Femur (tissue), 1 donor: ENCODE measurements around the gene ADAMTS20.

Experiments
- DNase-seq: peaks from one replicate; pipeline ENCODE4 v3.0.0-alpha.2; 2017

ADAMTS20 gene

DNA sequence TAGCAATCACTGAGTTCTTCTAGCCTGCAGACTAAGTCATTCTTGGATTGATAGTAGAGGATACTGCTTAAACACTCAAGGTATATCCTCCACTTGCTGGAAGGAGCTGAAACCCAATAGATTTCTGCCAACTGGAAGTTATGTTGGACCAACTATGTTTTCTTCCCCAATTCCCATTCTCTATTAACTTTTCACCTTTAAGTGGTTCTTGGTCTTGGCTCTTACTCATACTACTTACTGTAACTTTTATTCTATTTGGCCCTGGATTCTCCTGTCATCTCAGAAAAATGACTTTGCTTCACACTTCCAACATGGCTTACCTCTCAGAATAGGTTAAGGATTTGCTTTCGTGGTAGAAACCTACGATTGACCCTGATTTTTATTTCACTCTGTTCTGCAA, 244.9 kb downstream of the ADAMTS20 start:
- no peak for DNase-seq

DNA sequence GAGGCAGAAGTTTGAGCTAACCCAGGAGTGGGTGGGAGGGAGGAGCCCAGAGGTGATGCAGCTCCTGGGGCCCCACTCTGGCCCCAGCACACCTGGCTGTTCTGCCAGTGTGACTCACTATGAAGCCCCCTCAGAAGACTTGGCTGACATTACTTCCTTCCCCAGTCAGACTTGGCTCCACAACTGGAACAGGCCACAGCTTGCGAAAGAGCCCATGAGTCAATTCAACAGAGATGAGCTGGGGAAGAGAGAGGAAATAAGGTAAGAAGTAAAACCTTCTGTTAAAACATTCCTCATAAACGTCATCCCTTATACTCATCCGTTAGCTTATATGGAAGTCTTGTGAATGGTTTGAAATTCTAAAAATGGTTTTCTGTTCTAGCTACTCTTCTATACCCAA, 245.9 kb downstream of the ADAMTS20 start:
- DNase-seq: peak; percentile 35

DNA sequence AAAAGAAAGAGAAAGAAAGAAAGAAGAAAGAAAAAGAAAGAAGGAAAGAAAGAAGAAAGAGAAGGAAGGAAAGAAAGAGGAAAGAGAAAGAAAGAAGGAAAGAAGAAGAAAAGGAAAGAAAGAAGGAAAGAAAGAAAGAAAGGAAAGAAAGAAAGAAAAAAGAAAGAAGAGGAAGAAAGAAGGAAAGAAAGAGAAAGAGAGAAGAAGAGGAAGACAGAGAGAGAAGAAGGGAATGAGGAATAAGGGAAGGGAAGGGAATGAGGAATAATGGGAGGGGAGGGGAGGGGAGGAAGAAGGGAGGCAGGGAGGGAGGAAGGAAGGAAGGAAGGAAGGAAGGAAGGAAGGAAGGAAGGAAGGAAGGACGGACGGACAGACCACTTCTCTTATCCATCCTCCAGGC, 246.9 kb downstream of the ADAMTS20 start:
- no peak for DNase-seq
